Endothelial cell of umbilical vein (primary cell): ENCODE measurements around the gene CACTIN. TPM values are rescaled to one million over a fixed set of nuclear protein-coding genes. Genes with fewer than 3 reads are reported as not detected.

Experiments
- BruUV-seq: library from RNA; stranded (reverse); fragments of 400-500 nt; replicated peaks from 2 replicates; lab custom pipeline; 2021; lab: Mats Ljungman, UMichigan
- CTCF ChIA-PET: fragments of 300-600, 350-600 bp; sonication (Branson Sonifier 250); formaldehyde crosslinking; loops from one replicate; lab custom pipeline; 2021; ENCODE audit warnings: antibody characterized with exemption, inconsistent platforms; lab: Charles Lee
- POLR2A ChIA-PET: fragments of 300-600, 350-600 bp; sonication (Branson Sonifier 250); formaldehyde crosslinking; loops from one replicate; lab custom pipeline; 2021; ENCODE audit warnings: antibody characterized with exemption, inconsistent platforms; lab: Charles Lee
- DNase-seq: peaks from one replicate; pipeline ENCODE4 v3.0.0-alpha.2; 2011; ENCODE audit warnings: low read depth, low spot score
- FAIRE-seq: peaks from 2 replicates; lab custom pipeline; 2011; peaks lifted over from hg19 to GRCh38; lab: Jason Lieb, UNC
- H2AFZ ChIP-seq: 2 replicates; pipeline ENCODE4 v1.6.0; 2012; ENCODE audit warnings: low read depth, low read length, control low read depth, inconsistent platforms
- H3K27ac ChIP-seq: 2 replicates; pipeline ENCODE4 v1.5.1; 2011; ENCODE audit warnings: low read depth, mild to moderate bottlenecking, control low read depth, low read length, moderate library complexity; ENCODE audit not compliant: insufficient read depth
- H3K27me3 ChIP-seq, 2 experiments: 2 replicates each; pipeline versions ENCODE4 v1.6.0 to v1.6.1; 2011; ENCODE audit warnings: low read length in 2 of 2, mixed read lengths in 1 of 2; ENCODE audit not compliant: control insufficient read depth in 2 of 2, insufficient read depth in 2 of 2
- H3K36me3 ChIP-seq, 2 experiments: 2 replicates in 1 of 2; 3 replicates in 1 of 2; pipeline ENCODE4 v1.5.1; 2011; ENCODE audit warnings: low read length in 2 of 2, mild to moderate bottlenecking in 1 of 2, moderate library complexity in 1 of 2; ENCODE audit not compliant: control insufficient read depth in 2 of 2, insufficient read depth in 2 of 2; ENCODE audit errors: extremely low read depth in 1 of 2
- H3K4me1 ChIP-seq: 3 replicates; pipeline ENCODE4 v1.5.1; 2011; ENCODE audit warnings: mild to moderate bottlenecking, low read length; ENCODE audit not compliant: control insufficient read depth, insufficient read depth; ENCODE audit errors: extremely low read depth
- H3K4me2 ChIP-seq: 2 replicates; pipeline ENCODE4 v1.6.1; 2011; ENCODE audit warnings: low read length, control low read depth, mixed read lengths; ENCODE audit not compliant: insufficient read depth
- H3K4me3 ChIP-seq, 3 experiments: fragments of 200-600 bp in 1 of 3; sonication (generic), shearing (Covaris generic) in 1 of 3; replicated peaks in 1 of 3; 2 replicates each; pipeline ENCODE4 v1.5.1; 2011 to 2016; ENCODE audit warnings: control low read depth in 3 of 3, low read length in 3 of 3, mild to moderate bottlenecking in 2 of 3, inconsistent platforms in 1 of 3, low read depth in 1 of 3, moderate library complexity in 1 of 3; ENCODE audit not compliant: insufficient read depth in 1 of 3
- H3K79me2 ChIP-seq: 2 replicates; pipeline ENCODE4 v1.6.0; 2012; ENCODE audit warnings: low read length, inconsistent platforms; ENCODE audit not compliant: control insufficient read depth, insufficient read depth
- H3K9ac ChIP-seq: replicated peaks from 2 replicates; pipeline ENCODE3; 2011; ENCODE audit warnings: low read length, control low read depth; ENCODE audit not compliant: insufficient read depth; ENCODE audit errors: extremely low read depth
- H3K9me1 ChIP-seq: replicated peaks from 3 replicates; pipeline ENCODE4 v1.6.0; 2011; ENCODE audit warnings: mild to moderate bottlenecking, low read length; ENCODE audit not compliant: control insufficient read depth, insufficient read depth; ENCODE audit errors: extremely low read depth
- H3K9me3 ChIP-seq: replicated peaks from 2 replicates; pipeline ENCODE4 v1.5.1; 2012; ENCODE audit warnings: low read length, inconsistent platforms; ENCODE audit not compliant: control insufficient read depth, insufficient read depth
- H4K20me1 ChIP-seq: replicated peaks from 2 replicates; pipeline ENCODE3; 2011; ENCODE audit warnings: mild to moderate bottlenecking, low read length; ENCODE audit not compliant: control insufficient read depth, insufficient read depth; ENCODE audit errors: extremely low read depth
- CTCF ChIP-seq, 2 donors: IDR thresholded peaks; 1 replicate in 1 of 2; 2 replicates in 1 of 2; pipeline ENCODE4 v1.5.1; 2011; ENCODE audit warnings: low read length in 2 of 2, mild to moderate bottlenecking in 2 of 2, moderate library complexity in 2 of 2, control low read depth in 1 of 2, inconsistent platforms in 1 of 2, low read depth in 1 of 2; ENCODE audit not compliant: insufficient read depth in 1 of 2; ENCODE audit errors: extremely low read depth in 1 of 2
- EZH2 ChIP-seq: IDR thresholded peaks from 2 replicates; pipeline ENCODE4 v1.6.1; 2012; ENCODE audit warnings: borderline replicate concordance, low read depth, mild to moderate bottlenecking, moderate library complexity, low read length, inconsistent platforms; ENCODE audit not compliant: severe bottlenecking
- FOS ChIP-seq: IDR thresholded peaks from 2 replicates; pipeline ENCODE4 v1.6.1; 2011; ENCODE audit warnings: mild to moderate bottlenecking, low read length, moderate library complexity, borderline replicate concordance; ENCODE audit not compliant: insufficient read depth
- GATA2 ChIP-seq: IDR thresholded peaks from 2 replicates; pipeline ENCODE4 v1.7.0; 2011; ENCODE audit warnings: low read depth, mild to moderate bottlenecking, moderate library complexity, mixed read lengths, low read length; ENCODE audit not compliant: insufficient read length, insufficient read depth
- JUN ChIP-seq: IDR thresholded peaks from 2 replicates; pipeline ENCODE4 v1.6.1; 2011; ENCODE audit warnings: borderline replicate concordance, low read depth; ENCODE audit not compliant: insufficient read length, insufficient read depth
- MAX ChIP-seq: IDR thresholded peaks from 2 replicates; pipeline ENCODE4 v1.6.1; 2011; ENCODE audit not compliant: insufficient read depth, insufficient read length
- MYC ChIP-seq: IDR thresholded peaks from one replicate; pipeline ENCODE4 v1.6.1; 2011; ENCODE audit warnings: mild to moderate bottlenecking, low read depth, low read length
- POLR2A ChIP-seq: IDR thresholded peaks from 2 replicates; pipeline ENCODE4 v1.6.1; 2012; ENCODE audit warnings: low read depth, mild to moderate bottlenecking, control low read depth, low read length
- POLR2AphosphoS5 ChIP-seq: IDR thresholded peaks from 2 replicates; pipeline ENCODE4 v1.6.1; 2012; ENCODE audit warnings: low read depth, mild to moderate bottlenecking, control low read depth, low read length, moderate library complexity; ENCODE audit not compliant: insufficient read depth
- dilution Hi-C: fragments of 300-500 bp; cut with MboI; formaldehyde crosslinking; loops from one replicate; pipeline ENCODE4 v1.15.0; 2019; ENCODE audit warnings: low sequenced_read_pairs; ENCODE audit not compliant: extremely low pct_ligation_motif_present
- intact Hi-C: fragments of 100-400 bp; cut with micrococcal nuclease; formaldehyde crosslinking; loops from one replicate; pipeline ENCODE4 v1.10.0; 2022
- polyA plus RNA-seq, 4 experiments: library from polyadenylated mRNA; depleted of rRNA in 3 of 4; stranded (reverse) in 3 of 4; unstranded in 1 of 4; fragments of >200 nt; gene quantifications; 2 replicates each; pipeline versions ENCODE4 v1.2.1 to v1.2.3, GENCODE V29; 2011 to 2012; ENCODE audit warnings: missing spikeins in 1 of 4
- total RNA-seq: library from RNA; stranded (reverse); gene quantifications from 2 replicates; pipeline ENCODE4 v1.2.3, GENCODE V29; 2021

CACTIN gene
- total and polyA plus RNA-seq, 2 donors (not counting 3 experiments of a cell fraction or from before 2014, with no cell fraction given) = 29.7 to 36.1 TPM

- FAIRE-seq (no peak), DNase-seq (no peak)
- dilution Hi-C loops = no loop called here
- ChIA-PET CTCF (interaction anchor here (1.5 to 1.9 kb wide), 2 partner anchors 12 to 18 kb away, joined by 6 to 10 read pairs; partner anchors contain the start of gene GIPC3), POLR2A (no interaction called here)
- H3K79me2 ChIP-seq = no peaks in the 10 kb centered on the region
- no peak overlapping the region for H2AFZ ChIP-seq
- H4K20me1 ChIP-seq = no peaks in the 10 kb centered on the region
- H3K4me2 ChIP-seq = no peak overlapping the region
- TF ChIP-seq GATA2 (no peak), POLR2AphosphoS5 (no peak), JUN (no peak), MAX (no peak), FOS (no peak), CTCF (IDR thresholded peaks at IDR 0.05; ENCODE audit: extremely low read depth in 1 of 2, insufficient read depth in 1 of 2, low read depth in 1 of 2, low read length in 2 of 2) (no peak), EZH2 (no peak), MYC (no peak), POLR2A (no peak)
- H3K27me3 ChIP-seq = no peaks in the 10 kb centered on the region
- H3K9ac ChIP-seq = no peak overlapping the region
- H3K9me3 ChIP-seq = no peaks in the 10 kb centered on the region
- H3K36me3 ChIP-seq = no peaks in the 10 kb centered on the region
- no peak overlapping the region for H3K4me3 ChIP-seq
- intact Hi-C loops = no loop called here
- no peaks in the 10 kb centered on the region for H3K9me1 ChIP-seq
- H3K4me1 ChIP-seq = peaks cover 15% of the 10 kb centered on the region
- no TSS peak for BruUV-seq
- no peak overlapping the region for H3K27ac ChIP-seq
Measured at GRCh38 chr19:3603121-3603811, 23.3 kb downstream of the CACTIN start.
